Measurements from ENCODE around the gene PI4KA.
"Not testable (repeated sequence)": the region's sequence is repeated elsewhere in the genome, so short reads cannot be mapped to it uniquely, and the experiment has no call there.

GRCh38 chr22:20668769-20669168 lies 189.8 kb downstream of the PI4KA start:
- not testable (repeated sequence) for TF ChIP-seq CTCF (IDR thresholded peaks at IDR 0.05); POLR2A (IDR thresholded peaks at IDR 0.05; ENCODE audit: low read depth); POLR2AphosphoS5 (IDR thresholded peaks at IDR 0.05)

Data from esophagus muscularis mucosa (tissue), 3 donors.